Frontal cortex (tissue), 4 donors: ENCODE data around the gene ASTN2. TPM values are rescaled to one million over a fixed set of nuclear protein-coding genes. Genes with fewer than 3 reads are reported as not detected.

Source experiments
- DNase-seq, 2 donors: peaks; one replicate each; pipeline ENCODE4 v3.0.0; 2012; ENCODE audit warnings: low spot score in 2 of 2
- FAIRE-seq: peaks from 2 replicates; lab custom pipeline; 2012; peaks lifted over from hg19 to GRCh38; lab: Jason Lieb, UNC
- total RNA-seq: library from RNA; depleted of rRNA; stranded (reverse); fragments of >200 nt; gene quantifications from one replicate; pipeline ENCODE4 v1.2.3, GENCODE V29; 2014
- donor health status: control.
- donor health status: control.
- donor health status: control.

Gene ASTN2
- total RNA-seq, 1 donor from 2014 or later, result 23.2 TPM

GRCh38 chr9:117418111-117418510, 3.3 kb upstream of the ASTN2 start:
- DNase-seq, result no peak
- no peak for FAIRE-seq

- DNase-seq (no peak), FAIRE-seq (no peak)
Observed at GRCh38 chr9:117416856-117417255, 2.0 kb upstream of the ASTN2 start.

- no peak for FAIRE-seq
Observed at GRCh38 chr9:117415358-117415914, 579 bp upstream of the ASTN2 start.

GRCh38 chr9:117414220-117414905, 494 bp downstream of the ASTN2 start:
- FAIRE-seq (no peak), DNase-seq (peak; percentile 49 to 71)

More at GRCh38 chr9:117415358-117415914, 579 bp upstream of the ASTN2 start:
- DNase-seq, result peak in 1 of 2 donors; percentile 19

- DNase-seq (peak; percentile 42), FAIRE-seq (no peak)
Observed at GRCh38 chr9:117413346-117414219, 1.3 kb downstream of the ASTN2 start.

- no peak for FAIRE-seq
- DNase-seq, result peak in 1 of 2 donors; percentile 25
Observed at GRCh38 chr9:117412841-117413240, 2.0 kb downstream of the ASTN2 start.

GRCh38 chr9:117412006-117412715, 2.7 kb downstream of the ASTN2 start:
- DNase-seq (peak in 1 of 2 donors; percentile 11), FAIRE-seq (no peak)

- FAIRE-seq, result no peak
- peak; percentile 64 for DNase-seq
Observed at GRCh38 chr9:117411547-117411946, 3.3 kb downstream of the ASTN2 start.

GRCh38 chr9:117409321-117409720, 5.5 kb downstream of the ASTN2 start:
- no peak for FAIRE-seq

GRCh38 chr9:117407436-117408022, 7.3 kb downstream of the ASTN2 start:
- FAIRE-seq, result no peak
- DNase-seq, result peak; percentile 16 to 34

More at GRCh38 chr9:117409321-117409720, 5.5 kb downstream of the ASTN2 start:
- DNase-seq, result no peak

- FAIRE-seq (no peak), DNase-seq (no peak)
Observed at GRCh38 chr9:117405950-117406705, 8.7 kb downstream of the ASTN2 start.

GRCh38 chr9:117403848-117404247, 11.0 kb downstream of the ASTN2 start:
- no peak for FAIRE-seq
- no peak for DNase-seq

- FAIRE-seq, result no peak
- DNase-seq, result peak in 1 of 2 donors; percentile 21
Observed at GRCh38 chr9:117403403-117403811, 11.4 kb downstream of the ASTN2 start.

- no peak for DNase-seq
- FAIRE-seq, result no peak
Observed at GRCh38 chr9:117400171-117400570, 14.7 kb downstream of the ASTN2 start.

- DNase-seq (no peak), FAIRE-seq (no peak)
Observed at GRCh38 chr9:117395151-117395650, 19.7 kb downstream of the ASTN2 start.

GRCh38 chr9:117394655-117395054, 20.2 kb downstream of the ASTN2 start:
- no peak for FAIRE-seq
- no peak for DNase-seq

GRCh38 chr9:117392992-117393391, 21.9 kb downstream of the ASTN2 start:
- DNase-seq, result no peak
- FAIRE-seq, result no peak

GRCh38 chr9:117387422-117387821, 27.4 kb downstream of the ASTN2 start:
- FAIRE-seq (no peak), DNase-seq (no peak)

- DNase-seq, result no peak
- FAIRE-seq, result no peak
Observed at GRCh38 chr9:117379341-117379740, 35.5 kb downstream of the ASTN2 start.
